ENCODE data around the gene TOP2A. TPM values are rescaled to one million over a fixed set of nuclear protein-coding genes. Genes with fewer than 3 reads are reported as not detected.
A peak's percentile ranks its signal among the peaks of the same experiment; 100 is the strongest.

Gene TOP2A
- total RNA-seq, 1 donor from 2014 or later, result 91.0 TPM

DNA sequence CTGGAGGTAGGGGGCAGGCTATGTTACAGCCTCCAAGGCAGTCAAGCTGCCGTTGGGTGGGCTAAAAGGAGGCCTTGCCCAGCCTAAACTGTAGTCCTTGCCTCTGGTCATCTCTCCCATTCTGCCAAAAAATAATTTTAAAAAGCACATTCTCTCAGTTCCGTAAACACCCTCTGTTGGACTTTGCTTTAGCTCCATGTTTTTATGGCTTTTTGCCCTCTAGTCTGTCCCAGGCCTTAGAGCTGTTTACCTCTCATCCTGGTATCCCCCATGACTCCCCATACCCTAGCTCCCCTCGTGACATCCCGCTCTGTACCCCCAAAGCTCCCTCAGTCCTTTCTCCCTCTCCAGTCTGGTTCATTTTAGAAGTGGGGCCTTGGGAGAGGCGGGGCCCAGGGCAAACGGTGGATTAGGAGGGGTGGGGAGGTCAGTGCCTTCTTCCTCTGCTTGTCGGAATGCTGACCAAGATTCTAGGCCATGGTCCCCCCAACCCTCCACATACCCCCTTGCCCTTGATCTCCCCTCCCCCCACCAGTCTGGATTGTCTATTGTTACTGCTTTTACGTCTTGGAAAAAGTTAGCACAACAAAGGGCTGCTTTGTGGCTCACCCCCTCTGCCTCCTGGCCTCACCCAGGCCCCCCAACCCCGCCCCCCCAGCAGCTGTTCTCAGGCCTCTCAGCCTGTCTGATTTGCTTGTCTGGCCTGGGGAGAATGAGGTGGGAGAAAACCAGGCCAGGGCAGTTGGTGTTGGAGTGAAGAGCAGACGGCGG lies 71.5 kb downstream of the TOP2A start:
- TF ChIP-seq, protein P1, sequence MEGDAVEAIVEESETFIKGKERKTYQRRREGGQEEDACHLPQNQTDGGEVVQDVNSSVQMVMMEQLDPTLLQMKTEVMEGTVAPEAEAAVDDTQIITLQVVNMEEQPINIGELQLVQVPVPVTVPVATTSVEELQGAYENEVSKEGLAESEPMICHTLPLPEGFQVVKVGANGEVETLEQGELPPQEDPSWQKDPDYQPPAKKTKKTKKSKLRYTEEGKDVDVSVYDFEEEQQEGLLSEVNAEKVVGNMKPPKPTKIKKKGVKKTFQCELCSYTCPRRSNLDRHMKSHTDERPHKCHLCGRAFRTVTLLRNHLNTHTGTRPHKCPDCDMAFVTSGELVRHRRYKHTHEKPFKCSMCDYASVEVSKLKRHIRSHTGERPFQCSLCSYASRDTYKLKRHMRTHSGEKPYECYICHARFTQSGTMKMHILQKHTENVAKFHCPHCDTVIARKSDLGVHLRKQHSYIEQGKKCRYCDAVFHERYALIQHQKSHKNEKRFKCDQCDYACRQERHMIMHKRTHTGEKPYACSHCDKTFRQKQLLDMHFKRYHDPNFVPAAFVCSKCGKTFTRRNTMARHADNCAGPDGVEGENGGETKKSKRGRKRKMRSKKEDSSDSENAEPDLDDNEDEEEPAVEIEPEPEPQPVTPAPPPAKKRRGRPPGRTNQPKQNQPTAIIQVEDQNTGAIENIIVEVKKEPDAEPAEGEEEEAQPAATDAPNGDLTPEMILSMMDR (IDR thresholded peaks at IDR 0.05; ENCODE audit: unreplicated experiment), result no peak
- Mint-ChIP-seq H3K27ac (peak overlapping the region; percentile 94), H3K9me3 (no peaks in the 10 kb centered on the region), H3K27me3 (ENCODE audit: low read depth) (no peaks in the 10 kb centered on the region), H3K4me3 (peak overlapping the region; percentile 94), H3K4me1 (peaks cover 74% of the 10 kb centered on the region), H3K36me3 (peaks cover 7% of the 10 kb centered on the region)
- no peak for DNase-seq (ENCODE audit: low spot score in 2 of 2, unreplicated experiment in 2 of 2)

DNA sequence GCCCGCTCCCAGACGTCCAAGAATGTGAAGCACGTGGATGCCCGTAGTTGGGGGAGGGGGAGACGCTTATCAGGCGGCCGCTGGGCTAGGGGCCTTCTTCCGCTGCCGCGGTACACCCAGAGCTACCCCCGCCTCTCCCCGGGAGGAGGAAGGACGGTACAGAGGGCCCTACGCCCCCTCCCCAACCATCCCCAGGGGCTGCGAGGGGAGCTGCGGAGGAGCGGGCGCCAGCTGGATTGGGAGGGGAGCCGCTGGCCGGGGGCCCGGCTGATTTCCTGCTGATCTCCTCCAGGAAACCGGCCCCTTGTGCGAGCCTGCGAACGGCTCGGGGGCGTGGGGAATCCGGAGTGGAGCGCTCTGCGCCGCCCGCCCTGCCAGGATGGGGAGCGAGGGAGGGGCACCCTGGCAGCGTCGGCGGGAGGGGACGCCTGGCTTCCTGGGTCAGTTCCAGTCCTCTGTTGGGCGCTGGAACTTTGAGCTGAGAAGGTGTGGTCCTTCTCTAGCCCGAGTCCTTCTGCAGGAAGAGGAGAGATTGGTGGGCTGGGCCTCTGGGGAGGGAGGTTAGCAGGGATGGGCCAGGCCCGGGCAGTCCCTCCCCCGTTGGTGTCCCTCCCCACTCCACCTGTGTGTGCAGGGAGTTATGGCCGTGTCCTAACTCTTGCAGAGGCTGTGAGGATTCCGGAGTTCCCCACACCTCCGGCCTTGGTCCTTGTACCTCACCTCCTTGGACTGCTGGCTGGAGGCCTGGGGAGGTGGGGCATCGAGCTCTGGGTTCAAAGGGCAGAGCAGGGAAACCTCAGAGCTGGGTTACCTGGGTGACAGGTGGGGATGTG lies 72.3 kb downstream of the TOP2A start:
- H3K27ac Mint-ChIP-seq, result peak overlapping the region; percentile 94
- no peaks in the 10 kb centered on the region for H3K27me3 Mint-ChIP-seq (ENCODE audit: low read depth)
- peaks cover 10% of the 10 kb centered on the region for H3K36me3 Mint-ChIP-seq

GRCh38 chr17:40344421-40345160 lies 73.1 kb downstream of the TOP2A start:
- Mint-ChIP-seq H3K4me1 (peaks cover 74% of the 10 kb centered on the region), H3K27ac (peak overlapping the region; percentile 94), H3K27me3 (ENCODE audit: low read depth) (no peaks in the 10 kb centered on the region), H3K36me3 (peaks cover 9% of the 10 kb centered on the region), H3K4me3 (peak overlapping the region; percentile 94), H3K9me3 (no peaks in the 10 kb centered on the region)
- TF ChIP-seq, protein P1 (IDR thresholded peaks at IDR 0.05; ENCODE audit: unreplicated experiment), result no peak
- no peak for DNase-seq (ENCODE audit: low spot score in 2 of 2, unreplicated experiment in 2 of 2)

More for the DNA sequence above, 72.3 kb downstream of the TOP2A start:
- no peaks in the 10 kb centered on the region for H3K9me3 Mint-ChIP-seq
- peaks cover 74% of the 10 kb centered on the region for H3K4me1 Mint-ChIP-seq
- peak overlapping the region; percentile 94 for H3K4me3 Mint-ChIP-seq
- DNase-seq (ENCODE audit: low spot score in 2 of 2, unreplicated experiment in 2 of 2), result peak; percentile 75 to 83
- TF ChIP-seq, protein P1 (IDR thresholded peaks at IDR 0.05; ENCODE audit: unreplicated experiment), result no peak

GRCh38 chr17:40343219-40344119 lies 74.2 kb downstream of the TOP2A start:
- Mint-ChIP-seq H3K27ac (peak overlapping the region; percentile 94), H3K9me3 (no peaks in the 10 kb centered on the region), H3K27me3 (ENCODE audit: low read depth) (no peaks in the 10 kb centered on the region), H3K4me3 (peak overlapping the region; percentile 94), H3K36me3 (peaks cover 2% of the 10 kb centered on the region), H3K4me1 (peaks cover 70% of the 10 kb centered on the region)
- no peak for DNase-seq (ENCODE audit: low spot score in 2 of 2, unreplicated experiment in 2 of 2)
- TF ChIP-seq, protein P1 (IDR thresholded peaks at IDR 0.05; ENCODE audit: unreplicated experiment), result no peak
